C4-2B (cell line): Measurements from ENCODE around the gene DNAJC21.

Experiments used
- H3K27ac ChIP-seq: fragments of 450-650 bp; 2 replicates; pipeline ENCODE4 v1.5.1; 2017
- CTCF ChIP-seq: fragments of 450-650 bp; conservative IDR thresholded peaks from 2 replicates; pipeline ENCODE4 v1.5.1; 2017; ENCODE audit warnings: mild to moderate bottlenecking
- ZFX ChIP-seq: fragments of 450-650 bp; IDR thresholded peaks from 2 replicates; pipeline ENCODE4 v1.6.1; 2017

Gene DNAJC21

GRCh38 chr5:35002459-35002858 is 73.1 kb downstream of the DNAJC21 start:
- H3K27ac ChIP-seq: no peak overlapping the region

GRCh38 chr5:35003018-35003957 is 73.9 kb downstream of the DNAJC21 start:
- TF ChIP-seq CTCF: peak; percentile 95
- no peak for TF ChIP-seq ZFX

More at GRCh38 chr5:35002459-35002858, 73.1 kb downstream of the DNAJC21 start:
- TF ChIP-seq CTCF (no peak), ZFX (no peak)

GRCh38 chr5:35004200-35004599 is 74.8 kb downstream of the DNAJC21 start:
- no peak overlapping the region for H3K27ac ChIP-seq
- no peak for TF ChIP-seq ZFX
- TF ChIP-seq CTCF: no peak

More at GRCh38 chr5:35003018-35003957, 73.9 kb downstream of the DNAJC21 start:
- no peak overlapping the region for H3K27ac ChIP-seq

- TF ChIP-seq ZFX: no peak
- no peak for TF ChIP-seq CTCF
- H3K27ac ChIP-seq: no peak overlapping the region
Observed at GRCh38 chr5:35004771-35005170, 75.4 kb downstream of the DNAJC21 start.
